Keratinocyte (primary cell): Measurements from ENCODE around the gene SKOR2. TPM values are rescaled to one million over a fixed set of nuclear protein-coding genes. Genes with fewer than 3 reads are reported as not detected.

Experiments
- DNase-seq: peaks from one replicate; pipeline ENCODE4 v3.0.0-alpha.2; 2011; ENCODE audit warnings: low read depth, missing footprints, low spot score
- FAIRE-seq: peaks from 2 replicates; lab custom pipeline; 2011; peaks lifted over from hg19 to GRCh38; lab: Jason Lieb, UNC
- H2AFZ ChIP-seq: 2 replicates; pipeline ENCODE4 v1.6.0; 2012; ENCODE audit warnings: low read length, control low read depth, inconsistent platforms; ENCODE audit not compliant: control insufficient read depth
- H3K27ac ChIP-seq: 2 replicates; pipeline ENCODE4 v1.5.1; 2011; ENCODE audit warnings: low read length; ENCODE audit not compliant: control insufficient read depth, insufficient read depth
- H3K27me3 ChIP-seq: 3 replicates; pipeline ENCODE4 v1.6.0; 2011; ENCODE audit warnings: low read length; ENCODE audit not compliant: control insufficient read depth, insufficient read depth; ENCODE audit errors: extremely low read depth
- H3K36me3 ChIP-seq, 2 experiments: 2 replicates in 1 of 2; 3 replicates in 1 of 2; pipeline ENCODE4 v1.5.1; 2011; ENCODE audit warnings: low read length in 2 of 2, mild to moderate bottlenecking in 1 of 2; ENCODE audit not compliant: control insufficient read depth in 2 of 2, insufficient read depth in 2 of 2; ENCODE audit errors: extremely low read depth in 1 of 2
- H3K4me1 ChIP-seq: 3 replicates; pipeline ENCODE4 v1.5.1; 2011; ENCODE audit warnings: low read length; ENCODE audit not compliant: control insufficient read depth, insufficient read depth; ENCODE audit errors: extremely low read depth
- H3K4me2 ChIP-seq: 3 replicates; pipeline ENCODE4 v1.6.0; 2011; ENCODE audit warnings: low read depth, low read length; ENCODE audit not compliant: control insufficient read depth, insufficient read depth; ENCODE audit errors: extremely low read depth
- H3K4me3 ChIP-seq, 3 experiments: fragments of 200-600 bp in 1 of 3; sonication (generic) in 1 of 3; 2 replicates in 2 of 3; 3 replicates in 1 of 3; pipeline ENCODE4 v1.5.1; 2011 to 2016; ENCODE audit warnings: low read length in 3 of 3, mild to moderate bottlenecking in 3 of 3, control low read depth in 2 of 3, inconsistent platforms in 1 of 3, low read depth in 1 of 3, mixed read lengths in 1 of 3, mixed run types in 1 of 3, moderate library complexity in 1 of 3; ENCODE audit not compliant: control insufficient read depth in 2 of 3, insufficient read depth in 2 of 3; ENCODE audit errors: extremely low read depth in 1 of 3
- H3K79me2 ChIP-seq: 2 replicates; pipeline ENCODE4 v1.6.0; 2012; ENCODE audit warnings: low read length; ENCODE audit not compliant: control insufficient read depth, insufficient read depth
- H3K9ac ChIP-seq: 3 replicates; pipeline ENCODE4 v1.6.0; 2011; ENCODE audit warnings: low read length; ENCODE audit not compliant: control insufficient read depth, insufficient read depth; ENCODE audit errors: extremely low read depth
- H3K9me1 ChIP-seq: 3 replicates; pipeline ENCODE4 v1.6.0; 2011; ENCODE audit warnings: low read length; ENCODE audit not compliant: control insufficient read depth, insufficient read depth; ENCODE audit errors: extremely low read depth
- H3K9me3 ChIP-seq: 2 replicates; pipeline ENCODE4 v1.5.1; 2012; ENCODE audit warnings: low read depth, low read length; ENCODE audit not compliant: control insufficient read depth
- H4K20me1 ChIP-seq: 3 replicates; pipeline ENCODE4 v1.6.0; 2011; ENCODE audit warnings: low read length; ENCODE audit not compliant: control insufficient read depth, insufficient read depth; ENCODE audit errors: extremely low read depth
- CTCF ChIP-seq, 3 experiments: IDR thresholded peaks in 1 of 3; conservative IDR thresholded peaks in 1 of 3; optimal IDR thresholded peaks in 1 of 3; 2 replicates in 2 of 3; 3 replicates in 1 of 3; pipeline versions ENCODE3 to v1.5.1; 2011; ENCODE audit warnings: low read length in 3 of 3, mild to moderate bottlenecking in 3 of 3, moderate library complexity in 2 of 3, control low read depth in 1 of 3, inconsistent platforms in 1 of 3; ENCODE audit not compliant: insufficient read depth in 2 of 3; ENCODE audit errors: extremely low read depth in 1 of 3
- EZH2 ChIP-seq: IDR thresholded peaks from one replicate; pipeline ENCODE4 v1.6.1; 2012; ENCODE audit warnings: inconsistent platforms, mild to moderate bottlenecking, low read length, moderate library complexity
- dilution Hi-C: fragments of 300-500 bp; cut with MboI; formaldehyde crosslinking; loops from one replicate; pipeline ENCODE4 v1.7.0; 2020; ENCODE audit warnings: low sequenced_read_pairs; ENCODE audit not compliant: extremely low pct_ligation_motif_present
- polyA plus RNA-seq, 5 experiments: library from polyadenylated mRNA; depleted of rRNA in 3 of 5; stranded (reverse) in 3 of 5; stranded (forward) in 1 of 5; unstranded in 1 of 5; fragments of >200 nt; gene quantifications; 1 replicate in 1 of 5; 2 replicates in 3 of 5; 3 replicates in 1 of 5; pipeline versions ENCODE4 v1.2.1 to v1.2.3, GENCODE V29; 2011 to 2012; ENCODE audit warnings: missing spikeins in 2 of 5, low read depth in 1 of 5, low replicate concordance in 1 of 5

Gene SKOR2
- polyA plus RNA-seq, 1 donor (not counting 4 experiments of a cell fraction or from before 2014, with no cell fraction given), result not detected

- Histone ChIP-seq H3K9me1 (no peaks in the 10 kb centered on the region), H3K4me3 (no peak overlapping the region), H3K9ac (no peak overlapping the region), H2AFZ (no peak overlapping the region), H3K27ac (no peak overlapping the region), H4K20me1 (peaks cover 5% of the 10 kb centered on the region), H3K27me3 (peaks cover 54% of the 10 kb centered on the region), H3K36me3 (no peaks in the 10 kb centered on the region), H3K4me2 (no peak overlapping the region), H3K79me2 (no peaks in the 10 kb centered on the region), H3K4me1 (no peaks in the 10 kb centered on the region), H3K9me3 (no peaks in the 10 kb centered on the region)
- no peak for TF ChIP-seq EZH2
- TF ChIP-seq CTCF (optimal IDR thresholded peaks at IDR 0.05 in 1 of 3, IDR thresholded peaks at IDR 0.05 in 1 of 3, conservative IDR thresholded peaks at IDR 0.05 in 1 of 3; ENCODE audit: extremely low read depth in 1 of 3, insufficient read depth in 2 of 3, low read length in 3 of 3), result no peak
- FAIRE-seq (no peak), DNase-seq (no peak)
- dilution Hi-C loops, result no loop called here
Observed at GRCh38 chr18:47263150-47263429, 11.6 kb upstream of the SKOR2 start.

GRCh38 chr18:47262301-47263149, 11.1 kb upstream of the SKOR2 start:
- dilution Hi-C loops, result no loop called here
- H3K9ac ChIP-seq, result no peak overlapping the region
- H3K4me1 ChIP-seq, result no peaks in the 10 kb centered on the region
- H3K4me3 ChIP-seq, result no peak overlapping the region
- H2AFZ ChIP-seq, result no peak overlapping the region
- TF ChIP-seq EZH2, result peak; percentile 64
- no peak for TF ChIP-seq CTCF (optimal IDR thresholded peaks at IDR 0.05 in 1 of 3, IDR thresholded peaks at IDR 0.05 in 1 of 3, conservative IDR thresholded peaks at IDR 0.05 in 1 of 3; ENCODE audit: extremely low read depth in 1 of 3, insufficient read depth in 2 of 3, low read length in 3 of 3)
- FAIRE-seq, result no peak
- no peaks in the 10 kb centered on the region for H3K79me2 ChIP-seq
- no peaks in the 10 kb centered on the region for H3K9me1 ChIP-seq
- no peaks in the 10 kb centered on the region for H3K36me3 ChIP-seq
- peaks cover 5% of the 10 kb centered on the region for H4K20me1 ChIP-seq
- no peaks in the 10 kb centered on the region for H3K9me3 ChIP-seq
- no peak overlapping the region for H3K27ac ChIP-seq
- DNase-seq, result no peak
- no peak overlapping the region for H3K4me2 ChIP-seq
- peaks cover 54% of the 10 kb centered on the region for H3K27me3 ChIP-seq
